GM12892 (cell line): ENCODE data around the gene SLC13A2.
"Not testable (repeated sequence)": the region's sequence is repeated elsewhere in the genome, so short reads cannot be mapped to it uniquely, and the experiment has no call there.

ENCODE experiments used
- POLR2A ChIP-seq: IDR thresholded peaks from 2 replicates; pipeline ENCODE4 v1.6.1; 2011; ENCODE audit warnings: low read depth, low read length, control low read depth
- POLR2AphosphoS5 ChIP-seq: IDR thresholded peaks from 2 replicates; pipeline ENCODE4 v1.6.1; 2011; ENCODE audit warnings: low read depth, low read length, control low read depth
- TAF1 ChIP-seq: IDR thresholded peaks from 2 replicates; pipeline ENCODE4 v1.6.1; 2011; ENCODE audit warnings: low read depth, mild to moderate bottlenecking, control low read depth, low read length, borderline replicate concordance

DNA sequence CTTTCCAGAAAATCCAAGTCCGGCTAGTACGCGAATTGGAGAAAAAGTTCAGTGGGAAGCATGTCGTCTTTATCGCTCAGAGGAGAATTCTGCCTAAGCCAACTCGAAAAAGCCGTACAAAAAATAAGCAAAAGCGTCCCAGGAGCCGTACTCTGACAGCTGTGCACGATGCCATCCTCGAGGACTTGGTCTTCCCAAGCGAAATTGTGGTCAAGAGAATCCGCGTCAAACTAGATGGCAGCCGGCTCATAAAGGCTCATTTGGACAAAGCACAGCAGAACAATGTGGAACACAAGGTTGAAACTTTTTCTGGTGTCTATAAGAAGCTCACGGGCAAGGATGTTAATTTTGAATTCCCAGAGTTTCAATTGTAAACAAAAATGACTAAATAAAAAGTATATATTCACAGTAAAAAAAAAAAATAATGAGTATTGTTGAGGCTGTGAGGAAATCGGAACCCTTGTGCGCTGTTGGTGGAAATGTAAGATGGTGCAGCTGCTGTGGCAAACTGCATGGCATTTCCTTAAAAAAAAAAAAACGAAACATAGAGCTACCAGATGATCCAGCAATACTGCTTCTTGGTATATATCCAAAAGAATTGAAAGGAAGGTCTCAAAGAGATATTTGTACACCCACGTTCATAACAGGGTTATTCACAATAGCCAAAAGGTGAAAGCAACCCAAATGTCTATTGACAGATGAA lies 5.3 kb upstream of the SLC13A2 start:
- not testable (repeated sequence) for TF ChIP-seq POLR2A, TAF1, POLR2AphosphoS5
